HG03039 (cell line): ENCODE results near the gene PTPRH.
"Not testable (repeated sequence)": the region's sequence is repeated elsewhere in the genome, so short reads cannot be mapped to it uniquely, and the experiment has no call there.

Experiments
- ATAC-seq: cut with Tn5 transposase; IDR thresholded peaks from one replicate; pipeline ENCODE4 v1.9.1; 2021; ENCODE audit warnings: mild to moderate bottlenecking, moderate library complexity; ENCODE audit not compliant: unreplicated experiment

Gene PTPRH

DNA sequence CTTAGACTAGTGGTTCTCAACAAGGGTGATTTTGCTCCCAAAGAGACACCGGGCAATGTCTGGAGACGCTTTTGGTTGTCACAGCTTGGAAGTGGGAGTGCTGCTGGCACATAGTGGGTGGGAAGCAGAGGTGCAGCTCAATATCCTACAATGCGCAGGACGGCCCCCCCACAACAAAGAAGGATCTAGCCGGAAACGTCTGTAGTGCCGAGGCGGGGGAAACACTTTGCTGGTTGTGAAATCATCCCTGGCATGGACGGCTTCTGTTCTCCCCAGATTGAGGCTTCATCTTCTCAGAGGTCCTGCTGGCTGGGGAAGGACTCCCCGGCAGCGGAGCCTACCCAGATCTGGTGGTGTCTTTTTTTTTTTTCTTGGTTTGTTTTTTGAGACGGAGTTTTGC lies 15.8 kb downstream of the PTPRH start:
- no peak for ATAC-seq

DNA sequence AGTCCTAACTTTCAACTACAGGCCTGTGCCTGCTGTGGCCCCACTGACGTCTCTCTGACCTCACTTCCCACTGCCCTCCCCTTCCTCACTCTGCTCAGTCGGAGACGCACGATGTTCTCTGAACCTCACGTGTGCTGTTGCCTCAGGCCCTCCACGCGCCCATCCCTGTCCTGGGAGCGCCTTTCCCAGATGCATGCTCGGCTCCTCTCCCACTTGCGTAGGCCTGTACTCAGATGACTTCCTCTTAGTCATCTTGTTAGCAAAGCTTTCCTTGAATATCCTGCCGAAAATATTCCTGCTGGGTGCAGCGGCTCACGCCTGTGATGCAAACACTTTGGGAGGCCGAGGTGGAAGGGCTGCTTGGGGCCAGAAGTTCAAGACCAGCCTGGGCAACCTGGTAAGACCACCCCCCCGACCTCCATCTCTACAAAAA lies 19.9 kb downstream of the PTPRH start:
- no peak for ATAC-seq

- ATAC-seq, result no peak
Observed at GRCh38 chr19:55188625-55189024, 20.7 kb downstream of the PTPRH start.

DNA sequence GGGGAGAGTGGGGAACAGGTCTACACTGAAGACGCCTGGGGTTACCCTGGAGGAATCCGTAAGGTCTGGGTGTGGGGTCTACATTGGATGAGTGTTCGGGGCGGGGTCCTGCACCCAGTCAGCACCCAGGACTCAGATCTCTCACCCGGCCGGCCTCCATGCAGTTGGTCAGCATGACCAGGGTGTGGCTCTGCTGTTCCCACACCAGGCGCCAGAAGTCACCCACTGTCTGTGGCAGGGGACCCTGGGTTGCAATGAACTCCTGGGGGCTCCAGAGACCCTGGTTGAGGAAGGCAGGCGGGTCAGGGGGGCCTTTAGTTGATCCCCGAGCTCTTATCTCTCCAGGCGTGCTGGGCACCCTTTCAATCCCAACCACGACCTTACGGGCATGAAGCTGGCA lies 23.2 kb downstream of the PTPRH start:
- ATAC-seq, result no peak

DNA sequence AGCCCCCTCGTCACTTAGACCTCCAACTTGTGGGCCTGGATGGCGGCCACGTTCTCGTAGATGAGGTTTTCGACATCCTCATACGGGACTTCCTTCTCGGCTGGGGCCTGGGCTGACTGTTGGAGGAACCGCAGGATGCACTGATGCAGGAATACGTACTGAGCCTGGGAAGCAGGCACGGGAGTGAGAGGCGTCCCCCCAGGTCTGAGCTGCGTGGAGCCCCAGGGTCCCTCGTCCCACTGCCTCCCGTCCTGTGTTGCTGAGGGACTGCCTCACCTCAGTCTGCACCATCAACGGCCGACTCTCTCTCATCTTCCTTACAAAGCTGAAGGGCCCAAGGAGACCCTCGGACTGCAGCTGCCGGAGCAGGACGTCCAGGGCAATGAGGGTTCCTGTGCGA lies 27.6 kb downstream of the PTPRH start:
- no peak for ATAC-seq

DNA sequence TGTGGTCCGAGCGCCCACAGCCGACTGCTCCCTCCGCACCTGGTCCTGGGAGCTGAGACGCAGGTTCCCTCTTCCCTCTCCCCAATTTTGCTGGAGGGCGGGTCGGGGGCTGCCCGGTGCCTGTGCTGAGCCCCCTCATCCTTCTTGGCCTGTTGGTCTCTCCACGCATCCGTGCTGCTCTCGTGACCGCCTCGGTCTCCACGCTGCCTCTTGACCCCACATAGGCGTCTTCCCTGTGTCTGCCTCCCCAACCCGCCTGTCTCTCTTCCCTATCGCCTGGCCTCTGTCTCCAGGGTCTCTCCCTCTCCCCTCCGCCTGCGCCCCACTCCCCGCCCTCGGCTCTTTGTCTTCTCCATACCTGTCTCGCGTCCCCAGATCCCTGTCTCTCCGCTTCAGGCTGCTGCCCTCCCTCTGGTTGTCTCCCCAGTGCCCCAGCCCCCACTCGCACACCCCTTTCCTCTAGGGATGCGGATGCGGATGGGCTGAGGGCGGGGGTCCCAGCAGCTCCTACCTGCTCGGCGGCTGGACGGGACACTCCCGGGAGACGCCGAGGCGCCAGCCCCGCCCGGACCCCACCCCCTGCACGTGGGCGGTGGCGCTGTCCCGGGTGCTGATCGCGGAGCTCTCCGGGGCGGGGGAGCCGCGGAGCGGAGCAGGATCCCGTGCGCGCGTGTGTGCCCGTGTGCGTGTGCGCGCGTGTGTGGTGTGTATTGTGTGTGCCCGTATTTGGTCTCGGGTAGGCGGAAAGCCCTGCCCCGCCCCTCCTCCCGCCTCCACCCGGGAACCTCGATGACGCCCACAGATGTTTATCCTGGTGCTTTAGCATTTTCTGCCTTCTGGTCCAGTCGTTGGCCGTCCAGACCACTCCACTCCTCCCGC lies 29.5 kb downstream of the PTPRH start, which contains the start of gene SYT5:
SYT5 (minus strand) TSS at position 684 of the 879 bp plus-strand sequence. CDS start 1,248 bp downstream, outside the sequence.
- ATAC-seq, result no peak

GRCh38 chr19:55178781-55179599 lies 30.3 kb downstream of the PTPRH start:
- ATAC-seq, result peak; percentile 45

- ATAC-seq, result no peak
Observed at GRCh38 chr19:55176076-55176475, 33.2 kb downstream of the PTPRH start.

- ATAC-seq, result no peak
Observed at GRCh38 chr19:55175117-55175867, 34.0 kb downstream of the PTPRH start.

DNA sequence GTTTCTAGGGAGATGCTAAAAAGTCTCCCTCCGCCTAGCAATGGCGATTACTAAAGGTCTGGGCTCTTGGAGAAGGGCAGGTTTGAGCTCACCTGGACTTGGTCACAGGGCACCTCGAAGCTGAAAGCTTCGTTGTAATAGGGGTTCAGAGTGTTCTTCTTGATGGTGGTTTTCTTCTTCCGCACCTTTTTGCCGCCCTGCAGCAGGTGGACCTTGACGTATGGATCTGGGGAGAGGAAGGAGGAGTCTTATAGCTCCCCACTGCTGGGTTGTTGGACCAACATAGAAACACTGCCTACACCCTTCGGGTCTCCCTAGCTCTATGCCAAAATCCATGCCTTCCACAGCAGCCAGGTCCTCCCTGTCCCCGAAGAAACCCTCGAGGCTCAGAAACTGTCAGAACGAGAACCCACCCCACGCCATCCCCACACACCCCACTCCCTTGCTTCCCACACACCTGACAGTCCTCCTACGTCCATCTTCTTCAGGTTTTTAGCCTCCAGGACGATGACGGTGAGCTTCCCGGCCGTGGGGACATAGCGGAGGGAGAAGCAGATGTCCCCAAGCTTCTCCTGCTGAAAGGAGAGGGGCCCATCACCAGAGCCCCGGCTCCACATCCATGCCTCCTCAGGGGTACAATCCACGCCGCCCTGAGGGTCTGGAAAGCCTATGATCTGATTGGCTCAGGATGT lies 34.7 kb downstream of the PTPRH start:
- ATAC-seq, result no peak

GRCh38 chr19:55173714-55174409 lies 35.4 kb downstream of the PTPRH start:
- no peak for ATAC-seq

DNA sequence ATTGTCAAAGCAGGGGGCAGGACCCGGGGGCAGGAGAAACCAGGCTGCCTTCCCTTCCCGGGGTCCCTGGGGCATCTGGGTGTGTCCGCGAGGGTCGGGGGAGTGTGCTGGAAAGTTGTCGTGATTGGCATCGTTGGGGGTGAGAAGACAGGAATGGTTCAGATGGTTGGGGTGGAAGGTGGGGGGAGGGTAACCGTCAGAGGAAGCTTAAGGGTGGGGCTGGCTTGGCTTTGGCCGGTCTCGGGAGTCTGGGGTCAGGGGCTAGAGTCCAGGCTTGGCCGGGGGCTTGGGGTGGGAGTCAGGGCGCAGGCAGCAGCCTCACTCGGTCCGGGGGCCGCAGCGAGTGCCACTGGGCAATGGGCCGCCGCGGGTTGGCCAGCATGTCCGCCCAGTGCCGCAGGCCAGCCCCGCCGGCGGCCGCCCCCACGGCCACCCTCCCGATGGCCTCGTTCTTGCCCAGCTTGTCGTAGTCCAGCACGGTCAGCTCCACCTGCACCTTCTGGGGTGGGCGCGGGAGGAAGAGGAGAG lies 36.1 kb downstream of the PTPRH start:
- ATAC-seq, result no peak

GRCh38 chr19:55172741-55173140 lies 36.6 kb downstream of the PTPRH start:
- ATAC-seq, result no peak

- ATAC-seq, result not testable (repeated sequence)
Observed at GRCh38 chr19:55172318-55172717, 37.0 kb downstream of the PTPRH start.

DNA sequence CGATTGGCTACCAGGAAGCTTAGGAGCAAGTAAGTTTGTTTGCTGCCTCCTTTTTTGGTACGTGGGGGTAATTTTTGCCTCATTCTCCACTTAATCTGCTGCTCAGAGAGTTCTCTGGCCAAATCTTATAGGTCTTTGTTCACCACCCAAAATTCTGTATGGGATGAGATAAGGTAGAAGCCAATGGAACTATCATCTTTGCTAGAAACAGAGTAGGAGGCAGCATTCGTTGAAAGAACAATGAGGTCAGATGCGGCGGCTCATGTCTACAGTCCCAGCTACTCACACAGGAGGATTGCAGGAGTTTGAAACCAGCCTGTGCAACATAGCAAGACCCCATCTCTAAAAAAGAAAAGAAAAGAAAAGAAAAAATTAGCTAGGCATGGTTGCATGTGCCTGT lies 37.9 kb downstream of the PTPRH start:
- ATAC-seq, result no peak

- ATAC-seq, result no peak
Observed at GRCh38 chr19:55169136-55169535, 40.2 kb downstream of the PTPRH start.

GRCh38 chr19:55166530-55167268 lies 42.6 kb downstream of the PTPRH start, which contains the start of gene DNAAF3:
Gene DNAAF3, minus strand, starts transcription at chr19:55166613. Its CDS starts 200 bp downstream, at chr19:55166413.
- ATAC-seq, result peak; percentile 68

- no peak for ATAC-seq
Observed at GRCh38 chr19:55165952-55166529, 43.3 kb downstream of the PTPRH start.
